HepG2 (cell line): ENCODE measurements around the gene BPHL. TPM values are rescaled to one million over a fixed set of nuclear protein-coding genes. Genes with fewer than 3 reads are reported as not detected.

Experiments used
- ATAC-seq: fragments of 200-7000 bp; cut with Tn5 transposase; 3 replicates; pipeline ENCODE4 v1.9.1; 2020; ENCODE audit warnings: mild to moderate bottlenecking, moderate library complexity
- BruUV-seq: library from RNA; stranded (reverse); fragments of 400-500 nt; replicated peaks from 2 replicates; lab custom pipeline; 2021; lab: Mats Ljungman, UMichigan
- CTCF ChIA-PET: fragments of 300-600 bp; formaldehyde crosslinking; extraction: SDS; loops from one replicate; lab custom pipeline; 2021; ENCODE audit warnings: low total read pairs, inconsistent platforms, low intra/inter-chr PET ratio; lab: Yijun Ruan, JAX
- POLR2A ChIA-PET: fragments of 350-600 bp; sonication (Branson Sonifier 250); formaldehyde crosslinking; loops from one replicate; lab custom pipeline; 2020; ENCODE audit warnings: antibody characterized with exemption, inconsistent platforms; lab: Yijun Ruan, JAX
- DNase-seq: peaks from one replicate; pipeline ENCODE4 v3.0.0-alpha.2; 2015; ENCODE audit warnings: low spot score
- FAIRE-seq: peaks from 3 replicates; lab custom pipeline; 2011; peaks lifted over from hg19 to GRCh38; lab: Jason Lieb, UNC
- H2AFZ ChIP-seq: one replicate; pipeline ENCODE4 v1.6.1; 2011; ENCODE audit warnings: low read length, inconsistent platforms
- H3K27ac ChIP-seq: fragments of 300-600 bp; 3 replicates; pipeline ENCODE4 v1.8.0; 2011; ENCODE audit warnings: mixed run types, mild to moderate bottlenecking, mixed read lengths, low read length, inconsistent platforms; ENCODE audit not compliant: insufficient read depth; ENCODE audit errors: extremely low read length
- H3K27me3 ChIP-seq, 2 experiments: fragments of 200-600 bp in 1 of 2; 2 replicates in 1 of 2; 3 replicates in 1 of 2; pipeline versions ENCODE4 v1.6.0 to v1.8.0; 2011; ENCODE audit warnings: low read length in 2 of 2, mild to moderate bottlenecking in 2 of 2, moderate library complexity in 2 of 2, inconsistent platforms in 1 of 2; ENCODE audit not compliant: insufficient read depth in 2 of 2, control insufficient read depth in 1 of 2
- H3K36me3 ChIP-seq, 2 experiments: fragments of 200-600 bp in 1 of 2; replicated peaks in 1 of 2; 2 replicates in 1 of 2; 3 replicates in 1 of 2; pipeline versions ENCODE4 v1.5.1 to v1.8.0; 2011; ENCODE audit warnings: low read length in 2 of 2, inconsistent platforms in 1 of 2; ENCODE audit not compliant: insufficient read depth in 2 of 2, control insufficient read depth in 1 of 2
- H3K4me1 ChIP-seq: 2 replicates; pipeline ENCODE4 v1.5.1; 2012; ENCODE audit warnings: low read length, inconsistent platforms; ENCODE audit not compliant: insufficient read depth
- H3K4me2 ChIP-seq: 2 replicates; pipeline ENCODE4 v1.6.0; 2011; ENCODE audit warnings: low read depth, low read length, inconsistent platforms
- H3K4me3 ChIP-seq, 3 experiments: fragments of 200-600 bp in 1 of 3; sonication (generic), shearing (Covaris generic) in 1 of 3; replicated peaks in 1 of 3; 2 replicates each; pipeline ENCODE4 v1.5.1; 2011 to 2016; ENCODE audit warnings: low read length in 3 of 3, inconsistent platforms in 2 of 3, low read depth in 2 of 3, mild to moderate bottlenecking in 2 of 3, control low read depth in 1 of 3, mixed read lengths in 1 of 3; ENCODE audit not compliant: insufficient read depth in 1 of 3
- H3K79me2 ChIP-seq: one replicate; pipeline ENCODE4 v1.6.1; 2011; ENCODE audit warnings: low read length, inconsistent platforms; ENCODE audit not compliant: insufficient read depth
- H3K9ac ChIP-seq: 2 replicates; pipeline ENCODE4 v1.6.0; 2011; ENCODE audit warnings: mild to moderate bottlenecking, low read depth, low read length, inconsistent platforms; ENCODE audit not compliant: insufficient read depth
- H3K9me3 ChIP-seq: 2 replicates; pipeline ENCODE4 v1.5.1; 2012; ENCODE audit warnings: mild to moderate bottlenecking, low read length
- H4K20me1 ChIP-seq: 2 replicates; pipeline ENCODE4 v1.6.0; 2011; ENCODE audit warnings: inconsistent platforms, mild to moderate bottlenecking, low read length, moderate library complexity; ENCODE audit not compliant: insufficient read depth
- PHF21A ChIP-seq: sonication (generic); formaldehyde crosslinking; IDR thresholded peaks from 2 replicates; pipeline ENCODE4 v1.5.0; 2020; ENCODE audit warnings: mild to moderate bottlenecking, missing genetic modification reagents
- POLR2AphosphoS2 ChIP-seq: IDR thresholded peaks from 2 replicates; pipeline ENCODE4 v1.6.1; 2011; ENCODE audit warnings: low read depth, low read length, improper control_type of control experiment
- RBFOX2 ChIP-seq: fragments of 200-400 bp; formaldehyde crosslinking; IDR thresholded peaks from 2 replicates; pipeline ENCODE4 v1.6.1; 2017; ENCODE audit warnings: low read depth, mild to moderate bottlenecking, low read length
- SNAI1 ChIP-seq: sonication (generic); formaldehyde crosslinking; IDR thresholded peaks from 2 replicates; pipeline ENCODE4 v1.5.0; 2020; ENCODE audit warnings: mild to moderate bottlenecking, missing genetic modification reagents, borderline replicate concordance
- ZNF530 ChIP-seq: sonication (generic); formaldehyde crosslinking; IDR thresholded peaks from 2 replicates; pipeline ENCODE4 v1.5.0; 2020; ENCODE audit warnings: low read depth, mild to moderate bottlenecking, missing genetic modification reagents
- WGBS: methylation state at CpG from one replicate; pipeline ENCODE4 v1.1.6; 2017; ENCODE audit warnings: low lambda C conversion rate; 5-methylcytosine and 5-hydroxymethylcytosine counted together
- in situ Hi-C: cut with HindIII; loops from 2 replicates; pipeline ENCODE4 v1.10.0; 2017; ENCODE audit warnings: low pct_unique_long_range_greater_than_20kb; ENCODE audit not compliant: extremely low pct_ligation_motif_present
- intact Hi-C: fragments of 100-400 bp; cut with micrococcal nuclease; formaldehyde crosslinking; loops from one replicate; pipeline ENCODE4 v1.10.0; 2022; ENCODE audit not compliant: unreplicated experiment
- polyA plus RNA-seq, 8 experiments: library from polyadenylated mRNA; depleted of rRNA in 3 of 8; stranded (reverse) in 7 of 8; unstranded in 1 of 8; fragments of >200 nt; fragmentation: Illumina TruSeq in 4 of 8; extraction: Trizol in 4 of 8; gene quantifications; 2 replicates each; pipeline versions ENCODE4 v1.2.1 to v1.2.3, GENCODE V29; 2011 to 2016; ENCODE audit warnings: low read depth in 4 of 8, missing spikeins in 1 of 8, mixed read lengths in 1 of 8; ENCODE audit not compliant: insufficient read depth in 1 of 8
- total RNA-seq, 5 experiments: library from RNA; depleted of rRNA; stranded (reverse); fragments of >200 nt; fragmentation: Illumina TruSeq; extraction: Trizol; gene quantifications; 2 replicates each; pipeline ENCODE4 v1.2.3, GENCODE V29; 2016; ENCODE audit warnings: low read depth in 1 of 5

Gene BPHL
- total and polyA plus RNA-seq, 2 of the 13 experiments (the other 11 are each of a cell fraction or from before 2014, with no cell fraction given) = 37.8 to 39.5 TPM

- no peak for FAIRE-seq
- Histone ChIP-seq H3K4me1 (peaks cover 48% of the 10 kb centered on the region), H3K4me2 (no peak overlapping the region), H3K79me2 (peaks cover 73% of the 10 kb centered on the region), H3K9me3 (no peaks in the 10 kb centered on the region), H3K36me3 (peaks cover 10 to 12% of the 10 kb centered on the region in 2 experiments), H4K20me1 (0 out of 2 replicates have a peak, but pooled peaks cover 3% of the 10 kb centered on the region), H3K27me3 (no peaks in the 10 kb centered on the region; a peak in 1 of 5 replicates), H3K4me3 (no peak overlapping the region), H2AFZ (no peak overlapping the region), H3K9ac (no peak overlapping the region), H3K27ac (no peak overlapping the region)
- DNase-seq = no peak
- ATAC-seq = no peak
- intact Hi-C loops (no loop called here), in situ Hi-C loops (no loop called here)
- no TSS peak for BruUV-seq
- TF ChIP-seq SNAI1 (CRISPR knock-in tag) (no peak), POLR2AphosphoS2 (0 out of 2 replicates have a peak, but pooled peaks have one; percentile 17)
- WGBS = 82% methylated on average over 7 of the region's 7 CpGs
- ChIA-PET CTCF (no interaction called here), POLR2A (no interaction called here)
These were observed 45.7 kb upstream of the BPHL start for GRCh38 chr6:3072798-3073197.

- H3K4me1 ChIP-seq = peaks cover 47% of the 10 kb centered on the region
- no peak overlapping the region for H3K4me3 ChIP-seq
- ATAC-seq = no peak
- H4K20me1 ChIP-seq = no peaks in the 10 kb centered on the region
- H3K36me3 ChIP-seq = peaks cover 14 to 18% of the 10 kb centered on the region in 2 experiments
- no peak overlapping the region for H2AFZ ChIP-seq
- no peaks in the 10 kb centered on the region; a peak in 1 of 5 replicates for H3K27me3 ChIP-seq
- H3K9ac ChIP-seq = no peak overlapping the region
- 84% methylated on average over 11 of the region's 11 CpGs for WGBS
- H3K79me2 ChIP-seq = peaks cover 70% of the 10 kb centered on the region
- intact Hi-C loops (no loop called here), in situ Hi-C loops (no loop called here)
- H3K4me2 ChIP-seq = no peak overlapping the region
- H3K27ac ChIP-seq = no peak overlapping the region
- FAIRE-seq = no peak
- POLR2A ChIA-PET = interaction anchor here (1.1 kb wide), 1 partner anchor 9 kb away, joined by 3 read pairs; no protein-coding TSS in a partner anchor
- DNase-seq = no peak
- BruUV-seq = no TSS peak
- TF ChIP-seq PHF21A (CRISPR knock-in tag) (no peak), ZNF530 (CRISPR knock-in tag) (no peak), RBFOX2 (0 out of 2 replicates have a peak, but pooled peaks have one; percentile 14)
- CTCF ChIA-PET = no interaction called here
- H3K9me3 ChIP-seq = no peaks in the 10 kb centered on the region
These were observed 45.1 kb upstream of the BPHL start for GRCh38 chr6:3073382-3073781.
